Mammary epithelial cell (primary cell): ENCODE results near the gene ADAMTS2.

Experiments used
- EZH2 ChIP-seq: IDR thresholded peaks from 2 replicates; pipeline ENCODE4 v1.6.1; 2012; ENCODE audit warnings: low read length, inconsistent platforms, borderline replicate concordance
- TF ChIP-seq, protein P1 (sequence below), 2 donors: IDR thresholded peaks in 1 of 2; conservative IDR thresholded peaks in 1 of 2; 2 replicates each; pipeline ENCODE4 v1.5.1; 2011 to 2012; ENCODE audit warnings: inconsistent platforms in 2 of 2, low read length in 2 of 2, mild to moderate bottlenecking in 2 of 2, control low read depth in 1 of 2, low read depth in 1 of 2; ENCODE audit not compliant: insufficient read depth in 1 of 2; ENCODE audit errors: extremely low read depth in 1 of 2

DNA sequence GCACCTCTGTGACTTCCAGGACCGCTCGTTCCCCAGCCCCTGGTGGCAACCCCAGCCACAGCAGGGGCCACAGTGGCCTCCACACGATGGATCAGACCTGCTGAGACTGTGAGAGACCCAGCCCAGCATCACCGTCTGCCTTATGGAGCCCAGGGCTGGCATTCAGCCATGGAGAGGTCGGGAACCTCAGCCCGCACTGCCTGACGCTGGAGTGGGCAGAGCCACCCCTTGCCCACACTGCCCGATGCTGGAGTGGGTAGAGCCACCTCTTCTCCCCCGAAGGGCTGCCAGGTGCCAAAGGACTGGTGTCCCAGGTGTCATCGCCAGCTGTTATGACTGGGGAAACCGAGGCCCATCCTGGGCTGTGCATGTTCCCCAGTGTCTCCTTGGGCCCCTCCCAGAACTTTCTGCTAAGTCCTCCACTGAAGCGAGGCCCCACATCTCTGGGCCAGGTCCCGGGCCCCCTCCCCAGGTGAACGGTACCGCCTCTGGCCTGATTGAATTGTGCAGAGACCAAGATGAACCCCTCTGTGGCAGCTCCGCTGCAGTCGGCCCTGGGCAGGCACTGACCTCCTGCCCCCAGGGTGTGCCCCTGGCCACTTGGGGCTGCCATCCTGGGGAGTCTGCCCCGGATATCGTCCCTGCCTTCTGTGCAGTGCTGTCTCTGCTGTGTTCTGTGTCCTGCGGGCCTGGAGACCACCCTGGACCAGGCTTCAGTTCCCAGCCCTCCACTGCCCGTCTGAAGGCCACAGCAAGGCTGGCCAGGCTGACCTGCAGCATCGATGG is 137.1 kb downstream of the ADAMTS2 start:
- TF ChIP-seq, protein P1, sequence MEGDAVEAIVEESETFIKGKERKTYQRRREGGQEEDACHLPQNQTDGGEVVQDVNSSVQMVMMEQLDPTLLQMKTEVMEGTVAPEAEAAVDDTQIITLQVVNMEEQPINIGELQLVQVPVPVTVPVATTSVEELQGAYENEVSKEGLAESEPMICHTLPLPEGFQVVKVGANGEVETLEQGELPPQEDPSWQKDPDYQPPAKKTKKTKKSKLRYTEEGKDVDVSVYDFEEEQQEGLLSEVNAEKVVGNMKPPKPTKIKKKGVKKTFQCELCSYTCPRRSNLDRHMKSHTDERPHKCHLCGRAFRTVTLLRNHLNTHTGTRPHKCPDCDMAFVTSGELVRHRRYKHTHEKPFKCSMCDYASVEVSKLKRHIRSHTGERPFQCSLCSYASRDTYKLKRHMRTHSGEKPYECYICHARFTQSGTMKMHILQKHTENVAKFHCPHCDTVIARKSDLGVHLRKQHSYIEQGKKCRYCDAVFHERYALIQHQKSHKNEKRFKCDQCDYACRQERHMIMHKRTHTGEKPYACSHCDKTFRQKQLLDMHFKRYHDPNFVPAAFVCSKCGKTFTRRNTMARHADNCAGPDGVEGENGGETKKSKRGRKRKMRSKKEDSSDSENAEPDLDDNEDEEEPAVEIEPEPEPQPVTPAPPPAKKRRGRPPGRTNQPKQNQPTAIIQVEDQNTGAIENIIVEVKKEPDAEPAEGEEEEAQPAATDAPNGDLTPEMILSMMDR (conservative IDR thresholded peaks at IDR 0.05 in 1 of 2, IDR thresholded peaks at IDR 0.05 in 1 of 2; ENCODE audit: extremely low read depth in 1 of 2, insufficient read depth in 1 of 2, low read depth in 1 of 2, low read length in 2 of 2), result no peak
- TF ChIP-seq EZH2, result no peak
